Measurements from ENCODE around the gene TBCC.

GRCh38 chr6:42783177-42783875 lies 37.4 kb upstream of the TBCC start:
- no peak for TF ChIP-seq GATA2 (IDR thresholded peaks at IDR 0.05; ENCODE audit: low read depth, low read length)
- TF ChIP-seq GATA3 (IDR thresholded peaks at IDR 0.05; ENCODE audit: low read depth, low read length), result no peak

Data from SH-SY5Y (cell line).